T-cell (primary cell): ENCODE results near the gene KLF6. TPM values are rescaled to one million over a fixed set of nuclear protein-coding genes. Genes with fewer than 3 reads are reported as not detected.
A peak's percentile ranks its signal among the peaks of the same experiment; 100 is the strongest.

Experiments
- ATAC-seq, 4 experiments: fragments of 200-7000 bp in 3 of 4; fragments of 150-1000 bp in 1 of 4; cut with Tn5 transposase; replicated peaks in 1 of 4; 1 replicate in 3 of 4; 2 replicates in 1 of 4; pipeline ENCODE4 v1.10.0; 2021; ENCODE audit warnings: moderate library complexity in 3 of 4, mild to moderate bottlenecking in 2 of 4, moderate number of reproducible peaks in 1 of 4
- CTCF ChIA-PET, 2 donors: fragments of 300-600 bp; sonication (Branson Sonifier 250); formaldehyde crosslinking; loops; one replicate each; lab custom pipeline; 2022; ENCODE audit warnings: antibody characterized with exemption in 2 of 2; lab: Charles Lee
- POLR2A ChIA-PET, 2 donors: fragments of 300-600 bp; sonication (Branson Sonifier 250); formaldehyde crosslinking; loops; one replicate each; lab custom pipeline; 2022; ENCODE audit warnings: antibody characterized with exemption in 2 of 2; lab: Charles Lee
- DNase-seq, 35 experiments: peaks; one replicate each; pipeline versions ENCODE4 v3.0.0 to v3.0.0-alpha.2; 2013 to 2023
- H3K27ac ChIP-seq: one replicate; pipeline ENCODE4 v1.5.1; 2013; ENCODE audit warnings: low read length
- H3K27me3 ChIP-seq, 2 experiments: replicated peaks in 1 of 2; 1 replicate in 1 of 2; 2 replicates in 1 of 2; pipeline versions ENCODE4 v1.6.1 to v1.7.0; 2013; ENCODE audit warnings: low read length in 1 of 2, mixed read lengths in 1 of 2; ENCODE audit not compliant: control insufficient read depth in 2 of 2, insufficient read depth in 2 of 2; ENCODE audit errors: extremely low read depth in 1 of 2
- H3K36me3 ChIP-seq, 2 donors: 1 replicate in 1 of 2; 2 replicates in 1 of 2; pipeline versions ENCODE4 v1.6.1 to v1.7.0; 2013; ENCODE audit warnings: low read length in 1 of 2; ENCODE audit not compliant: control insufficient read depth in 2 of 2, insufficient read depth in 1 of 2; ENCODE audit errors: extremely low read depth in 1 of 2
- H3K4me1 ChIP-seq, 2 experiments: 1 replicate in 1 of 2; 2 replicates in 1 of 2; pipeline versions ENCODE4 v1.6.1 to v1.7.0; 2013; ENCODE audit warnings: low read length in 2 of 2, mixed read lengths in 1 of 2; ENCODE audit not compliant: insufficient read depth in 2 of 2, control insufficient read depth in 1 of 2; ENCODE audit errors: extremely low read depth in 1 of 2
- H3K4me3 ChIP-seq, 2 donors: 1 replicate in 1 of 2; 2 replicates in 1 of 2; pipeline versions ENCODE4 v1.5.1 to v1.7.0; 2013; ENCODE audit warnings: mild to moderate bottlenecking in 2 of 2, low read length in 1 of 2, moderate library complexity in 1 of 2; ENCODE audit not compliant: control insufficient read depth in 1 of 2; ENCODE audit errors: extremely low read depth in 1 of 2
- H3K9me3 ChIP-seq: 2 replicates; pipeline ENCODE4 v1.7.0; 2013
- H3K27ac Mint-ChIP-seq, 2 donors: one replicate each; pipeline ENCODE4 v1.8.0; 2020 to 2021; ENCODE audit warnings: mild to moderate bottlenecking in 2 of 2, mixed read lengths in 2 of 2
- H3K27me3 Mint-ChIP-seq, 2 donors: one replicate each; pipeline ENCODE4 v1.8.0; 2021 to 2022; ENCODE audit warnings: mixed read lengths in 2 of 2
- H3K36me3 Mint-ChIP-seq: one replicate; pipeline ENCODE4 v1.8.0; 2021; ENCODE audit warnings: mixed read lengths
- H3K4me1 Mint-ChIP-seq, 3 donors: one replicate each; pipeline ENCODE4 v1.8.0; 2020 to 2022; ENCODE audit warnings: mixed read lengths in 3 of 3, mild to moderate bottlenecking in 1 of 3
- H3K4me3 Mint-ChIP-seq, 3 donors: one replicate each; pipeline ENCODE4 v1.8.0; 2020 to 2022; ENCODE audit warnings: mild to moderate bottlenecking in 3 of 3, mixed read lengths in 3 of 3, moderate library complexity in 3 of 3
- H3K9me3 Mint-ChIP-seq, 3 donors: one replicate each; pipeline ENCODE4 v1.8.0; 2020 to 2022; ENCODE audit warnings: mixed read lengths in 3 of 3
- WGBS: methylation state at CpG from one replicate; pipeline ENCODE4 v1.1.5; 2013; ENCODE audit warnings: missing lambda C conversion rate; ENCODE audit not compliant: insufficient coverage; 5-methylcytosine and 5-hydroxymethylcytosine counted together
- total RNA-seq, 35 experiments: library from RNA in 6 of 35; stranded (reverse) in 6 of 35; fragments of 120-200 nt in 1 of 35; gene quantifications; one replicate each; pipeline versions ENCODE4 v1.2.1 to v1.2.4 and lab custom pipeline; 2013 to 2026

KLF6 gene
- 1,000 to 10,000 TPM in 1 of 5 donors, 100 to 1,000 TPM in 4; 285 to 1,180 (median 400) TPM for total RNA-seq
- total RNA-seq (2013) = 541 TPM
- 156 to 2,678 (median 676) reads per million in 29 experiments for total RNA-seq (lab: John Stamatoyannopoulos, UW)

DNA sequence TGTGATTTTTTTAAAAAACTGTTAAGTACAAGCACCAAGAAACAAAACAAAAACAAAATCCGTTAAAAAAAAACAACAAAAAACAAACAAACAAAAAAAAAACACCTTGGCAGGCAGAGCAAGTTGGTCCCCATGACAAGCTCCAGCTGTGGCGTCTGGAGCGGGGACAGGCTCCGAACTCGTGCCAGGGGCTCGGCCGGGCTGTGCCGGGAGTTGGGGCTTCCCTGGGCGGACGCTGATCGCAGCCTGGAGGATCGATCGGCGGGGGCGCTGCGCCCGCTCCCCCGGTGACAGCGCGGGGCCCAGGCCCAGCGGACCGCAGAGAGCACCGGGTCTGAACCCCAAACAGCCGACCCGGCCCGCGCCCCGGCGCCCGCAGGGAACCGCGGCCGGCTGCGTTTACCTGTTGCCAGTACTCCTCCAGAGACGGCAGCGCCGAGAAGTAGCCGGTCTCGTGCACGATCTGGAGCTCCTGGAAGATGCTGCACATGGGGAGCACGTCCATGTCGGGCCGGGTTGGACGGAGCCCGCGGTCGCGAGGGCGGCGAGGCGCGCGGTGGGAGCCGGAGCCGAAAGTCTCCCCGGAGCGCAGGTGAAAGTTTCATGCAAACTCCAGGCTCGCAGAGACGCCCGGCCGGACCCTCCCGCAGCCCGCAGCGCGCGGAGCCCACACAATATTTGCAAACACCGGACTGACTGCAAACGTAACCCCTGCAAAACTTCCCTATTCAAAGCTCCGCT, at the start of gene KLF6:
TSS of gene KLF6 (minus strand) at position 700 of the 741 bp plus-strand sequence. CDS start at position 505, 195 bp downstream.
- H3K4me1 Mint-ChIP-seq = peaks cover 37 to 46% (median 38%) of the 10 kb centered on the region in 3 donors

DNA sequence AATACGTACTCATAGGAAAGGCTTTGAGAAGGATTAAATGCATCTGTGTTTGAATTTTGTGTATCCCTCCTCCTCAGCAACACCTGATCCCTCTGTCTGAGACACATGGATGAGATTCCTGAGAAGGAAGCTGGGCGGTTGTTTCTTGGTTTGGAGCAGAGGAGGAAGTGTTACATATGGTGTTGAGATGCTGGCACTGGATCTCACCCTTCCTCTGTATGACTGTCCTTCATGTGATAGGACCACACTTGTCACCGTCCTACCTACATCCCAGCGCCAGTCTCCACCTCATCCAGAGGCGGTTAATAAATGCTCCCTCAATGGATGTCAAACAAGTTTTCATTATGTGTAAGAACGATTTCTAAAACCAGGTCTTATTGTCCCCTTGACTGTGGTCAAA, 49.4 kb upstream of the KLF6 start:
- POLR2A ChIA-PET = interaction anchor here (0.6 to 1.0 kb wide), 2 partner anchors 19 to 49 kb away, joined by 3 to 4 read pairs; partner anchors contain the start of gene KLF6 (in 1 of the 2)
- WGBS = no CpG with 5 or more reads among the region's 6 CpGs
- H3K4me1 Mint-ChIP-seq = peaks cover 26 to 37% (median 30%) of the 10 kb centered on the region in 3 donors

More for the DNA sequence above, at the start of gene KLF6:
- DNase-seq (peak in 7 of 35 experiments; percentile 25 to 58 (median 39)), ATAC-seq (peak; percentile 1 to 4 (median 2))
- peak within 1 kb of the TSS; percentile 95 to 100 (median 98) for H3K4me3 Mint-ChIP-seq
- ChIA-PET CTCF (interaction anchor here (0.5 to 1.3 kb wide), 8 partner anchors 14 to 1042 kb away, joined by 3 to 5 read pairs (median 4); partner anchors contain the start of gene AKR1E2 (in 1 of the 2)), POLR2A (interaction anchor here (0.6 to 5.5 kb wide), 57 partner anchors 8 to 612 kb away, joined by 3 to 240 read pairs (median 5); partner anchors contain the start of gene PITRM1 (in 1 of the 2))
- H3K36me3 Mint-ChIP-seq = peaks cover 50% of the 10 kb centered on the region
- peaks cover 12 to 42% of the 10 kb centered on the region in 2 experiments for H3K4me1 ChIP-seq
- H3K9me3 ChIP-seq = no peaks in the 10 kb centered on the region
- no peaks in the 10 kb centered on the region for H3K27me3 Mint-ChIP-seq
- peaks cover 2 to 5% (median 2%) of the 10 kb centered on the region in 3 donors for H3K9me3 Mint-ChIP-seq
- WGBS = under 1% methylated on average over 56 of the region's 69 CpGs
- H3K27ac ChIP-seq = peak within 1 kb of the TSS; percentile 99
- peak within 1 kb of the TSS; percentile 67 to 97 for H3K4me3 ChIP-seq
- peaks cover 5 to 30% of the 10 kb centered on the region in 2 donors for H3K36me3 ChIP-seq
- H3K27me3 ChIP-seq = no peaks in the 10 kb centered on the region
- peak within 1 kb of the TSS; percentile 96 to 98 for H3K27ac Mint-ChIP-seq

DNA sequence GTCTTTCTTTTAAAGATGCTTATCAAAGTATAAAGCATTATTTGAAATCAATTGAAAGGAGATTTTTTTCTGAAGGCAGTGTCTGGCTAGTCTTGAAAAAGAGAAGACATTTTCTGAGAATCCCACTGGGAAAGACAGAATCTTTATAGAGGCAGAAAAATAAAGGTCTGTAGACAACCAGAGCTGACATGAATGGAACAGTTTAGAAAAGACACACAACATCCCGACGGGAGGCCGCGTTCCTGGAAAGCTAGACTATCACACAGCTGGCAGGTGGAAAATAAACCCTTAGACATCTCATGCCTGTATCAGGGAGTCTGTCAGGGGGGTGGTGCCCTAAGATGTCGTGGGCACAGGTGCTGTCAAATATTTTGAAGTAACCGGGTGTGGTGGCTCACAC, 48.0 kb upstream of the KLF6 start:
- Mint-ChIP-seq H3K4me3 (no peak overlapping the region), H3K27ac (no peak overlapping the region), H3K27me3 (no peaks in the 10 kb centered on the region), H3K36me3 (no peaks in the 10 kb centered on the region), H3K4me1 (peaks cover 40 to 50% (median 44%) of the 10 kb centered on the region in 3 donors), H3K9me3 (no peaks in the 10 kb centered on the region)
- Histone ChIP-seq H3K36me3 (no peaks in the 10 kb centered on the region), H3K27me3 (no peaks in the 10 kb centered on the region), H3K27ac (no peak overlapping the region), H3K9me3 (no peaks in the 10 kb centered on the region), H3K4me3 (no peak overlapping the region), H3K4me1 (peaks cover 6 to 19% of the 10 kb centered on the region in 2 experiments)
- no CpG with 5 or more reads among the region's 6 CpGs for WGBS
- DNase-seq = no peak
- CTCF ChIA-PET = no interaction called here
- POLR2A ChIA-PET = no interaction called here
- ATAC-seq = no peak

More for the DNA sequence above, 49.4 kb upstream of the KLF6 start:
- H3K27me3 ChIP-seq = no peaks in the 10 kb centered on the region
- Mint-ChIP-seq H3K27me3 (no peaks in the 10 kb centered on the region), H3K27ac (no peak overlapping the region), H3K36me3 (no peaks in the 10 kb centered on the region), H3K4me3 (no peak overlapping the region), H3K9me3 (no peaks in the 10 kb centered on the region)
- CTCF ChIA-PET = no interaction called here
- H3K4me3 ChIP-seq = no peak overlapping the region
- DNase-seq (no peak), ATAC-seq (no peak)
- no peak overlapping the region for H3K27ac ChIP-seq
- no peaks in the 10 kb centered on the region for H3K36me3 ChIP-seq
- no peaks in the 10 kb centered on the region for H3K9me3 ChIP-seq
- peaks cover under 1 to 12% of the 10 kb centered on the region in 2 experiments for H3K4me1 ChIP-seq

DNA sequence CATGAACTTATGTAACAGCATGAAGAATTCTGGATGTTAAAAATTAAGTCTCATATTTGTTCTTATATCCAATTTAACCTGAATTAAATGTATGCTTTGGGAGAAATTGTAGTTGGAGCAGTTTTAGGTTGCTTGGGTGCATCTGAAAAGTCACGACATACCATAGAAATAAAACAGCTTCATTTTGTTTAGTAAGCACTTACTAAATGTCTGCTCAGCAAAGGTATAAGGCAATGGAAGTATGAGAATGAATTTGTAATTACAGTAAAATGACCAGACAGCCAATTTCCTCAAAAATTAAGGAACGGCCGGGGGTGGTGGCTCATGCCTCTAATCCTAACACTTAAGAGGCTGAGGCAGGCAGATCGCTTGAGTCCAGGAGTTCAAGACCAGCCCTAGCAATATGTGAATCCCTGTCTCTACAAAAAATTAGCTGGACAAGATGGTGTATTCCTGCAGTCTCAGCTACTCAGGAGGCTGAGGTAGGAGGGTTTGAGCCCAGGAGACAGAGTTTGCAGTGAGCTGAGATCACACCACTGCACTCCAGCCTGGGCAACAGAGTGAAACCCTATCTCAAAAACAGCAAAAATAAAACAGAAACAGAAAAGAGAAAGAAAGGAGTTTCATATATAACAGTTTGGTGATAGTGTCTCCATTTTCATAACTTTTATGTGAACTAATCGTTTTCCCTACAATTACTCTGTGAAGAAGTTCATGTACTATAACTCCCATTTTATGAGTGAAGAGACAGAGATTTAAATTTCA, 47.2 kb upstream of the KLF6 start:
- H3K27ac ChIP-seq = no peak overlapping the region
- no peak overlapping the region for H3K27ac Mint-ChIP-seq
- H3K9me3 ChIP-seq = no peaks in the 10 kb centered on the region
- no peaks in the 10 kb centered on the region for H3K36me3 Mint-ChIP-seq
- peaks cover 6 to 19% of the 10 kb centered on the region in 2 experiments for H3K4me1 ChIP-seq
- CTCF ChIA-PET = no interaction called here
- H3K4me3 Mint-ChIP-seq = no peak overlapping the region
- no CpG with 5 or more reads among the region's 5 CpGs for WGBS
- no peaks in the 10 kb centered on the region for H3K9me3 Mint-ChIP-seq
- H3K27me3 ChIP-seq = no peaks in the 10 kb centered on the region
- POLR2A ChIA-PET = interaction anchor here in 1 of 2 donors (0.6 to 1.1 kb wide), 3 partner anchors 47 to 252 kb away, joined by 3 to 5 read pairs (median 3); partner anchors contain the start of gene KLF6
- ATAC-seq (no peak), DNase-seq (no peak)
- H3K27me3 Mint-ChIP-seq = no peaks in the 10 kb centered on the region
- H3K36me3 ChIP-seq = no peaks in the 10 kb centered on the region
- peaks cover 42 to 52% (median 47%) of the 10 kb centered on the region in 3 donors for H3K4me1 Mint-ChIP-seq
- no peak overlapping the region for H3K4me3 ChIP-seq

DNA sequence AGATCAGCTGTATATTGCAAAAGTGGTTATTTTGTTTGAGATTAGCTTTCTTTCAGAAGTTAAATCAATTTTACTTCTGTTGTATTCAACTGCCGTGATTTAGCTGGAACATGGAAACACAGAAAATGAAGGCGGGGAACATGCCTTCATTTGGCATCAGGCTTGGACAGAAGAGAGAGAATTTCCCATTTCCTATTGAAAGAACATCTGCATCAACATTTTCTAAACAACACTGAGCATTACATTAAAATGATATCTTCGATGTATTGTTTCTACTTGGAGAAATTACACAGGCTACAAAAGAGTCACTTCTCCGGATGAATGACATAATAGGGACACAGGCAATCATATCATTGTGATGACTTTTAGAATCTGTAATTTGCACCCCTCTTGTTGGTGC, 46.6 kb upstream of the KLF6 start:
- H3K27me3 ChIP-seq = no peaks in the 10 kb centered on the region
- WGBS = 100% methylated on average over 1 of the region's 4 CpGs
- no peak for ATAC-seq
- no peak for DNase-seq
- no peak overlapping the region for H3K27ac ChIP-seq
- H3K36me3 Mint-ChIP-seq = no peaks in the 10 kb centered on the region
- H3K4me3 Mint-ChIP-seq = no peak overlapping the region
- no peaks in the 10 kb centered on the region for H3K9me3 ChIP-seq
- POLR2A ChIA-PET = interaction anchor here (0.6 to 1.1 kb wide), 2 partner anchors 46 to 47 kb away, joined by 3 to 5 read pairs; partner anchors contain the start of gene KLF6 (in 1 of the 2)
- no peaks in the 10 kb centered on the region for H3K9me3 Mint-ChIP-seq
- no peaks in the 10 kb centered on the region for H3K27me3 Mint-ChIP-seq
- H3K4me1 Mint-ChIP-seq = peaks cover 39 to 48% (median 45%) of the 10 kb centered on the region in 3 donors
- H3K27ac Mint-ChIP-seq = no peak overlapping the region
- H3K4me3 ChIP-seq = no peak overlapping the region
- H3K4me1 ChIP-seq = peaks cover 6 to 19% of the 10 kb centered on the region in 2 experiments
- H3K36me3 ChIP-seq = no peaks in the 10 kb centered on the region
- CTCF ChIA-PET = no interaction called here

DNA sequence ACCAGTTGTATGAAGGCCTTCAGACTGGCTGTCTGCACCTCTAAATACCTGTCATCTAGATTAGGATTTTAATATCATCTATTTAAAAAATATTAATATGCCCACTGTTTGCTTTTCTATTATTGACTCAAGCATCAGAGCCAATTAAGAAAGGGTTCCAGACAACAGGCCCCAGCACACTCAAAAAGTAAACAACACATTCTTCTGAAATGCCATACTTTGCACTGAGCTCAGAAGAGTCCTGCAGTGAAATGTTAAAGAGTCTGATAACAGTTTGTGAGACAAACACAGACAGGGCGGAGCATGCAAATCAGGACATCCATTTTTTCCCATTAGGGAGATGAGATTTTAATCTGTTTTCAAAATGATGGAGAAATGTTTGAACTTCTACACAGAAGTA, 45.9 kb upstream of the KLF6 start:
- ChIA-PET POLR2A (interaction anchor here (0.6 to 1.1 kb wide), 2 partner anchors 46 kb away, joined by 3 to 5 read pairs; partner anchors contain the start of gene KLF6 (in 1 of the 2)), CTCF (interaction anchor here in 1 of 2 donors (0.6 kb wide), 1 partner anchor 20 kb away, joined by 7 read pairs; no protein-coding TSS in a partner anchor)
- Mint-ChIP-seq H3K9me3 (no peaks in the 10 kb centered on the region), H3K4me1 (peaks cover 33 to 42% (median 39%) of the 10 kb centered on the region in 3 donors), H3K27ac (no peak overlapping the region), H3K4me3 (no peak overlapping the region), H3K27me3 (no peaks in the 10 kb centered on the region), H3K36me3 (no peaks in the 10 kb centered on the region)
- H3K9me3 ChIP-seq = no peaks in the 10 kb centered on the region
- no peaks in the 10 kb centered on the region for H3K36me3 ChIP-seq
- peaks cover 6 to 19% of the 10 kb centered on the region in 2 experiments for H3K4me1 ChIP-seq
- no peak overlapping the region for H3K4me3 ChIP-seq
- H3K27ac ChIP-seq = no peak overlapping the region
- WGBS = no CpG with 5 or more reads among the region's 1 CpG
- ATAC-seq = no peak
- no peaks in the 10 kb centered on the region for H3K27me3 ChIP-seq
- DNase-seq = no peak
